ENCODE data around the gene DMXL2.

DNA sequence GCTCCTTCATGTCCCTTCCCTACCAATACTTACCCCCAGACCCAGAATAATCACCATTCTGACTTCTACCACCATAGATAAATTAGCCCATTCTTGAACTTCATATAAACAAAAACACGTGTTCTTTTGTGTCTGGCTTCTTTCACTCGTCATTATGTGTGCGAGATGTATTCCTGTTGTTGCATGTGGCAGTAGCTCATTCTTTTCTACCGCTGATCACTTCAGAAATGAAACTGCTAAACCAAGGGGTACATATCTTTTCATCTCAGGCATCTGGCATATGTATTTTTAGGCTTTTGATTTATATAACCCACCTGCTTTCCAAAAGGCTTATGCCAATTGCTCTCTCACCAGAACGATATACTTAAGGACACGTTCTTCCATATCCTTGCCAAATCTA is 44.9 kb upstream of the DMXL2 start:
- TF ChIP-seq, protein P1, sequence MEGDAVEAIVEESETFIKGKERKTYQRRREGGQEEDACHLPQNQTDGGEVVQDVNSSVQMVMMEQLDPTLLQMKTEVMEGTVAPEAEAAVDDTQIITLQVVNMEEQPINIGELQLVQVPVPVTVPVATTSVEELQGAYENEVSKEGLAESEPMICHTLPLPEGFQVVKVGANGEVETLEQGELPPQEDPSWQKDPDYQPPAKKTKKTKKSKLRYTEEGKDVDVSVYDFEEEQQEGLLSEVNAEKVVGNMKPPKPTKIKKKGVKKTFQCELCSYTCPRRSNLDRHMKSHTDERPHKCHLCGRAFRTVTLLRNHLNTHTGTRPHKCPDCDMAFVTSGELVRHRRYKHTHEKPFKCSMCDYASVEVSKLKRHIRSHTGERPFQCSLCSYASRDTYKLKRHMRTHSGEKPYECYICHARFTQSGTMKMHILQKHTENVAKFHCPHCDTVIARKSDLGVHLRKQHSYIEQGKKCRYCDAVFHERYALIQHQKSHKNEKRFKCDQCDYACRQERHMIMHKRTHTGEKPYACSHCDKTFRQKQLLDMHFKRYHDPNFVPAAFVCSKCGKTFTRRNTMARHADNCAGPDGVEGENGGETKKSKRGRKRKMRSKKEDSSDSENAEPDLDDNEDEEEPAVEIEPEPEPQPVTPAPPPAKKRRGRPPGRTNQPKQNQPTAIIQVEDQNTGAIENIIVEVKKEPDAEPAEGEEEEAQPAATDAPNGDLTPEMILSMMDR (conservative IDR thresholded peaks at IDR 0.05) = no peak
- TF ChIP-seq EZH2 (IDR thresholded peaks at IDR 0.05; ENCODE audit: low read depth) = no peak
